C4-2B (cell line): ENCODE measurements around the gene PLA2G2E.
"Not testable (repeated sequence)": the region's sequence is repeated elsewhere in the genome, so short reads cannot be mapped to it uniquely, and the experiment has no call there.

Source experiments
- H3K27ac ChIP-seq: fragments of 450-650 bp; 2 replicates; pipeline ENCODE4 v1.5.1; 2017
- ZFX ChIP-seq: fragments of 450-650 bp; IDR thresholded peaks from 2 replicates; pipeline ENCODE4 v1.6.1; 2017
- TF ChIP-seq, protein P1 (sequence below): fragments of 450-650 bp; conservative IDR thresholded peaks from 2 replicates; pipeline ENCODE4 v1.5.1; 2017; ENCODE audit warnings: mild to moderate bottlenecking

PLA2G2E gene

DNA sequence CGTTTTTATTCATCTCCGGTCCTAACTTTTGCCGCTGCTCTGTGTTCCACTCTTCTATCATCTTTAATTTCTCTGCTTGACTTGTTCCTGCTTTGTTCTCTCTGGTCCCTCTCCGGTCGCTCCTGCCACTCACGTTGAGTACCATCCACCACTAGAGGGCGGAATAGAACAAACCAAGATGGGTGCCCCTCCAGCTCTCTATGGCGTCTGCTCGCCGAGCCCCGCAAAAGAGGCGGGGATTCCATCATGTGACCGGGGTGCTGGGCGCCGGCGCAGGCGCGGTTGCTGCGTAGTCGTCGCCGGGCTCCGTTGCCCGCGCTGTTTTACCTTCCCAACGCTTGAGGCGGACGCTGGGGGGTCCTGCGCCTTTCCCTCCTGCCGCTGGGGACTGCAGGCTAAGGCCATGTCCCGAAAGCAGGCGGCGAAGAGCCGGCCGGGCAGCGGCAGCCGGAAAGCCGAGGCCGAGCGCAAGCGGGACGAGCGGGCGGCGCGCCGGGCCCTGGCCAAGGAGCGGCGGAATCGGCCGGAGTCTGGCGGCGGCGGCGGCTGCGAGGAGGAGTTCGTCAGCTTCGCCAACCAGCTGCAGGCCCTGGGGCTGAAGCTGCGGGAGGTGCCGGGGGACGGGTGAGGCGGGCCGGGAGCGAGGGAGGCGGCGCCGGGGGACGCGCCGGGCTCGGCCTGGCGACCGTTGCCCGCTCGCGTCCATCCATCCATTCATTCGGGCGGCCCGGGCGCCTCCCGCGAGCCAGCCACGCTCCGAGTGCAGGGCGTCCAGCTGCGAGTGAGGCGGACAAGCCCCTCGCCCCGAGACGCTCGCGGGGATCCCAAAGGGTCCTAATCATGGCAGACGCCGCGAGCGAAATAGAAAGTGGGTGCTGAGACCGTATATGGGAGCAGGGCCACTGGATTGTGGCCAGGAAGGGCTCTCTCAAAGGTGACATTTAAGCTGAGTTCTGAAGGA is 41.0 kb downstream of the PLA2G2E start, which contains the start of gene OTUD3:
TSS of gene OTUD3 (plus strand) at position 285 of the 961 bp plus-strand sequence. CDS start at position 404, 119 bp downstream.
- TF ChIP-seq, protein P1, sequence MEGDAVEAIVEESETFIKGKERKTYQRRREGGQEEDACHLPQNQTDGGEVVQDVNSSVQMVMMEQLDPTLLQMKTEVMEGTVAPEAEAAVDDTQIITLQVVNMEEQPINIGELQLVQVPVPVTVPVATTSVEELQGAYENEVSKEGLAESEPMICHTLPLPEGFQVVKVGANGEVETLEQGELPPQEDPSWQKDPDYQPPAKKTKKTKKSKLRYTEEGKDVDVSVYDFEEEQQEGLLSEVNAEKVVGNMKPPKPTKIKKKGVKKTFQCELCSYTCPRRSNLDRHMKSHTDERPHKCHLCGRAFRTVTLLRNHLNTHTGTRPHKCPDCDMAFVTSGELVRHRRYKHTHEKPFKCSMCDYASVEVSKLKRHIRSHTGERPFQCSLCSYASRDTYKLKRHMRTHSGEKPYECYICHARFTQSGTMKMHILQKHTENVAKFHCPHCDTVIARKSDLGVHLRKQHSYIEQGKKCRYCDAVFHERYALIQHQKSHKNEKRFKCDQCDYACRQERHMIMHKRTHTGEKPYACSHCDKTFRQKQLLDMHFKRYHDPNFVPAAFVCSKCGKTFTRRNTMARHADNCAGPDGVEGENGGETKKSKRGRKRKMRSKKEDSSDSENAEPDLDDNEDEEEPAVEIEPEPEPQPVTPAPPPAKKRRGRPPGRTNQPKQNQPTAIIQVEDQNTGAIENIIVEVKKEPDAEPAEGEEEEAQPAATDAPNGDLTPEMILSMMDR = peak; percentile 80
- peak; percentile 74 for TF ChIP-seq ZFX

DNA sequence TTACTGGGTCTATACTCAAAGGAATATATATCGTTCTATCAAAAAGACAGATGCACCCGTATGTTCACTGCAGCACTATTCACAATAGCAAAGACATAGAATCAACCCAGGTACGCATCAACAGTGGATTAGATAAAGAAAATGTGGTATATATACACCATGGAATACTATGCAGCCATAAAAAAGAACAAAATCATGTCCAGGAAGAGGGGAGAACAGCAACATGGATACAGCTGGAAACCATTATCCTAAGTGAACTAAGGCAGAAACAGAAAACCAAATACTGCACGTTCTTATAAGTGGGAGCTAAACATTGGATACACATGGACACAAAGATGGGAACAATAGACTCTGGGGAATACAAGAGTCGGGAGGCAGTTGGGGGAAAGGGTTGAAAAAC is 42.6 kb downstream of the PLA2G2E start:
- not testable (repeated sequence) for H3K27ac ChIP-seq

More for the DNA sequence above, 41.0 kb downstream of the PLA2G2E start, which contains the start of gene OTUD3:
- peak within 1 kb of the TSS; percentile 80 for H3K27ac ChIP-seq

DNA sequence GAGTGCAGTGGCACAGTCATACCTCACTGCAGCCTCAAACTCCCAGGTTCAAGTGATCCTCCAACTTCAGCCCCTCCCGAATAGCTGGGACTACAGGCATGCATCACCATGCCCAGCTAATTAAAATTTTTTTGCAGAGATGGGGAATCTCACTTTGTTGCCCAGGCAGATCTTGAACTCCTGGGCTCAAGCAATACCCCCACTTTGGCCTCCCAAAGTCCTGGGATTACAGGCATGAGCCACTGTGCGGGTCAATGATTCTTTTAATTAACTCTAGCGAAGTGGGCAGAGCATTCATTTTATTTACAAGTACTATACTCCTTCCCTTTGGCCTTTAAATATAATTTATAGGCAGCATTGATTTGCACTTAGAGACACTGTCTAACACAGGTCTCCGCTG is 43.8 kb downstream of the PLA2G2E start:
- TF ChIP-seq, protein P1 = no peak
- no peak for TF ChIP-seq ZFX
- H3K27ac ChIP-seq = no peak overlapping the region

DNA sequence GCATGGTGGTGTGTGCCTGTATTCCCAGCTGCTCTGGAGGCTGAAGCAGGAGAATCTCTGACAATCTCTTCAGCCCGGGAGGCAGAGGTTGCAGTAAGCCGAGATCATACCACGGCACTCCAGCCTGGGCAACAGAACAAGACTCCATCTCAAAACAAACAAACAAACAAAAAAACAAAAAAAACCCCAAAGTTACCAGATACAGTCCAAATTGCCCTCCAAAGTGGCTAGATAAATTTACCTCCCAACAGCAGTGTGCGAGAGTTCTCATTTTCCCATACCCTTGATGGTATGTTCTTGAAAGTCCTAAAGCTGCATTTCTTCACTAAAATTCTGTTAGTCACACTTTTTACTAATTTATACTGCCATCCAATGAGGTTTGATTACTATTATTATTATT is 44.2 kb downstream of the PLA2G2E start:
- TF ChIP-seq, protein P1 = no peak
- no peak for TF ChIP-seq ZFX
- no peak overlapping the region for H3K27ac ChIP-seq

DNA sequence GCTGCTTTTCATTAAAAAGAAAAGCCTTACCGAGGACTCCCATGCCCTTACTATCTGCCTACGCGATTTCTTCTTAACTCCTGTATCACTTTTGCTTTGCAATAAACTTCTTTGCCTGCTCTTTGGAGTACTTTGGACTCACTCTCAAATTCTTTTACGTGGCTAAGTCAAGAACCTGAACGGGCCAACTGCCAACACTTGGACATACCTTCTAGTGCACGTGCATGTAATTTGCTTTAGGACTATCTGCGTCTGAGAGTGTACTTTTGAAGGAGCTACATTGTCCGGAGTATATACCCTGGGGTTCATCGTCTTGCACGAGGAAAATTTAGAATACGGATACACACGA is 44.8 kb downstream of the PLA2G2E start:
- peak overlapping the region; percentile 45; the same call in 1 of the 2 replicates for H3K27ac ChIP-seq

DNA sequence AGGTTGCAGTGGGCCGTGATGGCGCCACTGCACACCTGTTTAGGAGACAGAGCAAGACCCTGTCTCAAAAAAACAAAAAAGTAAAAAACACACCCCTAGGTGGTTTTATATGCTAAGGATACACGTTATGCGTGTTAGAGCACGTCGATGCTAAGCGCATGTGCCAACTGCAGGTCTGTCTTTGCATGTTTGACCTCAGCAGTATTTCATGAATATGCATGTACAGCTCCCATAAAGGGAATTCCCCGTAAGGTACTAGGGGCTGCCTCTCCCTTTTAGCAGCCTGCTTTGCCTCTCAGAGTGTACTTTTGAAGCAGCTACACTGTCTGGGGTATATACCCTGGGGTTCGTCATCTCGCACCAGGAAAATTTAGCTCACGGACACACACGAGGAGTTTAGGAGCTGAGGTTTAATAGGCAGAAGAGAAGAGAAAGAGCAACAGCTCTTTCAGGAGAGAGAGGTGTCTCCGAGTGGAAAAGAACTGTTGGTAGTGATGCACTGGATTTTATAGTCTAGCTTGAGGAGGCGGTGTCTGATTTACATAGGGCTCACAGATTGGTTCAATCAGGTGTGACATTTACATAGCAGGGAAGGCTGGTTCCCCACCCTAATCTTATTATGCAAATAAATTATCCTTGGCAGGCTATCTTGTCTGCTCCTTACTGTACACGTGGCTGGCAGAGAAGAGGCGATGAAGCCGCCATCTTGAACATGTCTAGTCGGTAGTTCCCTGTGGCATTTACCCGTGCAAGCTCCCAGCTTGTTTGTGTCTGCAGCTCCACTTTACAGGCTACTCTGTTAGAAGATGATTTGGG is 45.4 kb downstream of the PLA2G2E start:
- TF ChIP-seq ZFX = no peak
- TF ChIP-seq, protein P1 = no peak
- peak overlapping the region; percentile 45 for H3K27ac ChIP-seq

More for the DNA sequence above, 44.8 kb downstream of the PLA2G2E start:
- no peak for TF ChIP-seq ZFX
- TF ChIP-seq, protein P1 = no peak

DNA sequence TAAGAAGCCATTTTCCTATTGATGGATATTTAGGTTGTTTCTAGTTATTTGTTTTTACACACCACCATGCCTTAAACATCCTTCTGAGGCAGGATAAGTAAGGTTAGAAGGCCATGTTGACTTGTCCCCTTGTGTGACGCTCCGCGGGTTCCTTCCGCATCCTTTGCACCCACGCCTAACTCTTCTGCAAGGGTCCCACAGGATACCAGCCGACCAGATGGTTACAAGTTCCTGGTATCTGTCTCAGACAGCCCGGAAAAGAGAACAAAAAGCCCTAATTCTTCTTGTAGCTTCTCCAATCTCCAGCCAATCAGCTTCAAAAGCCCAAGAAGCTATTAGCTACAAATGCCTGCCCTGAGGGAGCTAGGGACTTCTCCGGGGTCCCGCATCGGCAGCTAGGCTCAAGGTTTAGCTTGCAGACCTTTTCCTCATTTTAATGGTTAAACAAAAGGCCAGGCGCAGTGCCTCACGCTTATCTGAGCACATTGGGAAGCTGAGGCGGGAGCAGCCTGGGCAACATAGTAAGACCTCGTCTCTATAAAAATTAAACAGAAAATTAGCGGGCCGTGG is 46.2 kb downstream of the PLA2G2E start:
- TF ChIP-seq, protein P1 = no peak
- TF ChIP-seq ZFX = no peak
- H3K27ac ChIP-seq = peak overlapping the region; percentile 45; the same call in 1 of the 2 replicates
